Measurements from ENCODE around the gene PRAC1.

Gene PRAC1

GRCh38 chr17:48704361-48705248 is 17.7 kb downstream of the PRAC1 start:
- DNase-seq (ENCODE audit: low read depth), result no peak

GRCh38 chr17:48701864-48702532 is 20.3 kb downstream of the PRAC1 start:
- DNase-seq (ENCODE audit: low read depth), result no peak

- no peak for DNase-seq (ENCODE audit: low read depth)
These were observed 29.1 kb downstream of the PRAC1 start for GRCh38 chr17:48693178-48693577.

GRCh38 chr17:48692049-48692448 is 30.3 kb downstream of the PRAC1 start:
- no peak for DNase-seq (ENCODE audit: low read depth)

- no peak for DNase-seq (ENCODE audit: low read depth)
These were observed 31.7 kb downstream of the PRAC1 start for GRCh38 chr17:48690655-48691054.

GRCh38 chr17:48681609-48682008 is 40.7 kb downstream of the PRAC1 start:
- no peak for DNase-seq (ENCODE audit: low read depth)

GRCh38 chr17:48679385-48680096 is 42.8 kb downstream of the PRAC1 start:
- peak; percentile 2 for DNase-seq (ENCODE audit: low read depth)

GRCh38 chr17:48678141-48678971 is 44.0 kb downstream of the PRAC1 start:
- DNase-seq (ENCODE audit: low read depth), result peak; percentile 39

- no peak for DNase-seq (ENCODE audit: low read depth)
These were observed 45.3 kb downstream of the PRAC1 start for GRCh38 chr17:48676963-48677558.

GRCh38 chr17:48672340-48672739 is 50.0 kb downstream of the PRAC1 start:
- DNase-seq (ENCODE audit: low read depth), result no peak
